Hepatocyte (in vitro differentiated cells): ENCODE measurements around the gene LRP1B. TPM values are rescaled to one million over a fixed set of nuclear protein-coding genes. Genes with fewer than 3 reads are reported as not detected.

Experiments used
- DNase-seq: peaks from one replicate; pipeline ENCODE4 v3.0.0-alpha.2; 2016; ENCODE audit warnings: low spot score
- H2AFZ ChIP-seq: fragments of 200-600 bp; sonication (generic); 2 replicates; pipeline ENCODE4 v1.6.0; 2016; ENCODE audit warnings: antibody characterized with exemption, mild to moderate bottlenecking
- H3K27ac ChIP-seq: fragments of 200-600 bp; sonication (generic); 2 replicates; pipeline ENCODE4 v1.5.1; 2016; ENCODE audit warnings: mild to moderate bottlenecking
- H3K27me3 ChIP-seq: fragments of 200-600 bp; sonication (generic); 2 replicates; pipeline ENCODE4 v1.6.1; 2016
- H3K36me3 ChIP-seq: fragments of 200-600 bp; sonication (generic); replicated peaks from 2 replicates; pipeline ENCODE4 v1.5.1; 2016; ENCODE audit warnings: low read depth; ENCODE audit not compliant: insufficient read depth
- H3K4me1 ChIP-seq: fragments of 200-600 bp; sonication (generic); 2 replicates; pipeline ENCODE4 v1.5.1; 2016; ENCODE audit warnings: mild to moderate bottlenecking, moderate library complexity; ENCODE audit not compliant: insufficient read depth
- H3K4me2 ChIP-seq: fragments of 200-600 bp; sonication (generic); 2 replicates; pipeline ENCODE4 v1.6.0; 2016
- H3K4me3 ChIP-seq: fragments of 200-600 bp; sonication (generic); 2 replicates; pipeline ENCODE4 v1.5.1; 2016; ENCODE audit warnings: mild to moderate bottlenecking
- H3K79me2 ChIP-seq: fragments of 200-600 bp; sonication (generic); 2 replicates; pipeline ENCODE4 v1.6.0; 2017; ENCODE audit warnings: mild to moderate bottlenecking
- H3K9me2 ChIP-seq: fragments of 200-600 bp; sonication (generic); replicated peaks from 2 replicates; pipeline ENCODE4 v1.6.0; 2017; ENCODE audit warnings: mild to moderate bottlenecking; ENCODE audit not compliant: insufficient read depth
- H3K9me3 ChIP-seq: fragments of 200-600 bp; sonication (generic); 2 replicates; pipeline ENCODE4 v1.5.1; 2016; ENCODE audit warnings: low read depth, mild to moderate bottlenecking
- H4K20me1 ChIP-seq: fragments of 200-600 bp; sonication (generic); 2 replicates; pipeline ENCODE4 v1.6.0; 2016; ENCODE audit warnings: mild to moderate bottlenecking; ENCODE audit not compliant: insufficient read depth, poor library complexity, severe bottlenecking
- CTCF ChIP-seq: fragments of 200-600 bp; sonication (generic); IDR thresholded peaks from 2 replicates; pipeline ENCODE4 v1.5.1; 2016; ENCODE audit warnings: antibody characterized with exemption, mild to moderate bottlenecking; ENCODE audit not compliant: poor library complexity
- EZH2 ChIP-seq: fragments of 200-600 bp; sonication (generic); IDR thresholded peaks from 2 replicates; pipeline ENCODE4 v1.6.1; 2016; ENCODE audit warnings: antibody characterized with exemption, mild to moderate bottlenecking, borderline replicate concordance
- EZH2phosphoT487 ChIP-seq: fragments of 200-600 bp; sonication (generic); IDR thresholded peaks from one replicate; pipeline ENCODE4 v1.6.1; 2018; ENCODE audit warnings: antibody characterized with exemption, mild to moderate bottlenecking, low read depth, moderate library complexity; ENCODE audit not compliant: unreplicated experiment, severe bottlenecking
- WGBS: methylation state at CpG from one replicate; pipeline ENCODE4 v1.1.6; 2016; ENCODE audit warnings: low lambda C conversion rate; ENCODE audit errors: missing lambda C conversion rate; 5-methylcytosine and 5-hydroxymethylcytosine counted together
- polyA plus RNA-seq: library from polyadenylated mRNA; unstranded; fragments of >200 nt; fragmentation: Nextera tagmentation; extraction: Ambion mirVana; gene quantifications from 2 replicates; pipeline ENCODE4 v1.2.1, GENCODE V29; 2016
- total RNA-seq: library from RNA; depleted of rRNA; stranded (reverse); fragments of >200 nt; gene quantifications from 2 replicates; pipeline ENCODE4 v1.2.3, GENCODE V29; 2014

LRP1B gene
- total and polyA plus RNA-seq, 2 experiments from 2014 or later: 0.65 to 2.0 TPM

GRCh38 chr2:140528982-140529381, 1601.8 kb downstream of the LRP1B start:
- no peak overlapping the region for H2AFZ ChIP-seq

GRCh38 chr2:140526575-140526974, 1604.2 kb downstream of the LRP1B start:
- Histone ChIP-seq H3K36me3 (no peaks in the 10 kb centered on the region), H3K4me2 (no peak overlapping the region), H3K4me1 (no peaks in the 10 kb centered on the region), H2AFZ (no peak overlapping the region), H3K9me3 (no peaks in the 10 kb centered on the region), H3K9me2 (no peaks in the 10 kb centered on the region), H3K27ac (no peak overlapping the region), H4K20me1 (no peaks in the 10 kb centered on the region), H3K79me2 (no peaks in the 10 kb centered on the region), H3K27me3 (no peaks in the 10 kb centered on the region), H3K4me3 (no peak overlapping the region)
- DNase-seq: no peak
- no peak for TF ChIP-seq EZH2
- no peak for TF ChIP-seq CTCF
- TF ChIP-seq EZH2phosphoT487: no peak

More at GRCh38 chr2:140528982-140529381, 1601.8 kb downstream of the LRP1B start:
- 87% methylated on average over 2 of the region's 2 CpGs for WGBS
- H3K9me3 ChIP-seq: no peaks in the 10 kb centered on the region
- H4K20me1 ChIP-seq: no peaks in the 10 kb centered on the region
- H3K36me3 ChIP-seq: no peaks in the 10 kb centered on the region
- no peaks in the 10 kb centered on the region for H3K79me2 ChIP-seq
- H3K4me3 ChIP-seq: no peak overlapping the region
- DNase-seq: no peak
- H3K27me3 ChIP-seq: no peaks in the 10 kb centered on the region
- H3K4me1 ChIP-seq: no peaks in the 10 kb centered on the region
- no peak for TF ChIP-seq EZH2phosphoT487
- no peak for TF ChIP-seq CTCF
- no peak for TF ChIP-seq EZH2
- H3K9me2 ChIP-seq: no peaks in the 10 kb centered on the region
- H3K27ac ChIP-seq: no peak overlapping the region
- no peak overlapping the region for H3K4me2 ChIP-seq

GRCh38 chr2:140512106-140512505, 1618.7 kb downstream of the LRP1B start:
- Histone ChIP-seq H4K20me1 (no peaks in the 10 kb centered on the region), H3K4me2 (no peak overlapping the region), H3K9me3 (no peaks in the 10 kb centered on the region), H3K27me3 (no peaks in the 10 kb centered on the region), H3K9me2 (no peaks in the 10 kb centered on the region), H3K36me3 (no peaks in the 10 kb centered on the region), H3K27ac (no peak overlapping the region), H2AFZ (no peak overlapping the region), H3K4me1 (no peaks in the 10 kb centered on the region), H3K4me3 (no peak overlapping the region), H3K79me2 (no peaks in the 10 kb centered on the region)
- TF ChIP-seq CTCF (no peak), EZH2 (no peak), EZH2phosphoT487 (no peak)
- 46% methylated on average over 3 of the region's 3 CpGs for WGBS
- DNase-seq: no peak

GRCh38 chr2:140509765-140510164, 1621.1 kb downstream of the LRP1B start:
- WGBS: 87% methylated on average over 6 of the region's 6 CpGs
- no peak for TF ChIP-seq CTCF
- no peak for TF ChIP-seq EZH2
- TF ChIP-seq EZH2phosphoT487: no peak
- no peaks in the 10 kb centered on the region for H3K27me3 ChIP-seq
- no peak overlapping the region for H3K4me2 ChIP-seq
- no peak overlapping the region for H3K27ac ChIP-seq
- DNase-seq: no peak
- no peaks in the 10 kb centered on the region for H4K20me1 ChIP-seq
- H3K36me3 ChIP-seq: no peaks in the 10 kb centered on the region
- H3K4me3 ChIP-seq: no peak overlapping the region
- H3K9me2 ChIP-seq: no peaks in the 10 kb centered on the region
- H2AFZ ChIP-seq: no peak overlapping the region
- H3K79me2 ChIP-seq: no peaks in the 10 kb centered on the region
- H3K9me3 ChIP-seq: no peaks in the 10 kb centered on the region
- H3K4me1 ChIP-seq: no peaks in the 10 kb centered on the region
